HepG2 (cell line): ENCODE results near the gene POLR2H. TPM values are rescaled to one million over a fixed set of nuclear protein-coding genes. Genes with fewer than 3 reads are reported as not detected.

Experiments
- GMEB1 ChIP-seq: sonication (generic); formaldehyde crosslinking; IDR thresholded peaks from 2 replicates; pipeline ENCODE4 v1.5.1; 2020; ENCODE audit warnings: missing genetic modification reagents, mild to moderate bottlenecking, borderline replicate concordance
- HBP1 ChIP-seq: IDR thresholded peaks from 2 replicates; pipeline ENCODE4 v1.6.1; 2016; ENCODE audit warnings: low read depth, control low read depth
- HCFC1 ChIP-seq: fragments of 150-350 bp; IDR thresholded peaks from 2 replicates; pipeline ENCODE4 v1.6.1; 2014; ENCODE audit warnings: low read depth, low read length
- IRF2 ChIP-seq: IDR thresholded peaks from 2 replicates; pipeline ENCODE4 v1.6.1; 2018; ENCODE audit warnings: missing genetic modification reagents, missing compliant biosample characterization
- IRX3 ChIP-seq: sonication (generic); formaldehyde crosslinking; IDR thresholded peaks from 2 replicates; pipeline ENCODE4 v1.8.1; 2023; ENCODE audit warnings: mild to moderate bottlenecking, low read depth, missing genetic modification reagents, borderline replicate concordance
- JDP2 ChIP-seq: sonication (generic); formaldehyde crosslinking; IDR thresholded peaks from 2 replicates; pipeline ENCODE4 v1.8.1; 2022; ENCODE audit warnings: missing genetic modification reagents, borderline replicate concordance
- MEF2D ChIP-seq: sonication (generic); formaldehyde crosslinking; IDR thresholded peaks from 2 replicates; pipeline ENCODE4 v1.5.1; 2020; ENCODE audit warnings: mild to moderate bottlenecking, missing genetic modification reagents
- NRL ChIP-seq: sonication (generic); formaldehyde crosslinking; IDR thresholded peaks from 2 replicates; pipeline ENCODE4 v1.5.0; 2020; ENCODE audit warnings: missing genetic modification reagents, mild to moderate bottlenecking, moderate library complexity, borderline replicate concordance
- POLR2AphosphoS2 ChIP-seq: IDR thresholded peaks from 2 replicates; pipeline ENCODE4 v1.6.1; 2011; ENCODE audit warnings: low read depth, low read length, improper control_type of control experiment
- PPARG ChIP-seq: conservative IDR thresholded peaks from 2 replicates; pipeline ENCODE4 v1.6.1; 2016; ENCODE audit warnings: missing biosample characterization, missing genetic modification reagents
- SRSF4 ChIP-seq: fragments of 200-400 bp; formaldehyde crosslinking; IDR thresholded peaks from one replicate; pipeline ENCODE4 v1.6.1; 2018; ENCODE audit warnings: mild to moderate bottlenecking, low read depth, low read length, moderate library complexity; ENCODE audit not compliant: poor library complexity, severe bottlenecking
- YY1 ChIP-seq: IDR thresholded peaks from 2 replicates; pipeline ENCODE4 v1.6.1; 2011; ENCODE audit warnings: low read length, low read depth, moderate library complexity, mild to moderate bottlenecking; ENCODE audit not compliant: insufficient read depth, insufficient replicate concordance
- ZFP82 ChIP-seq: sonication (generic); formaldehyde crosslinking; IDR thresholded peaks from 2 replicates; pipeline ENCODE4 v1.5.1; 2020; ENCODE audit warnings: mild to moderate bottlenecking, missing genetic modification reagents, borderline replicate concordance
- ZGPAT ChIP-seq: IDR thresholded peaks from 2 replicates; pipeline ENCODE4 v1.6.1; 2016; ENCODE audit warnings: mild to moderate bottlenecking
- ZNF276 ChIP-seq: sonication (generic); formaldehyde crosslinking; IDR thresholded peaks from 2 replicates; pipeline ENCODE4 v1.4.0; 2020; ENCODE audit warnings: mild to moderate bottlenecking, low read depth, missing genetic modification reagents
- ZNF34 ChIP-seq: sonication (generic); formaldehyde crosslinking; IDR thresholded peaks from 2 replicates; pipeline ENCODE4 v1.4.0; 2020; ENCODE audit warnings: mild to moderate bottlenecking, missing genetic modification reagents, borderline replicate concordance
- ZNF570 ChIP-seq: sonication (generic); formaldehyde crosslinking; IDR thresholded peaks from 2 replicates; pipeline ENCODE4 v1.4.0; 2020; ENCODE audit warnings: mild to moderate bottlenecking, missing genetic modification reagents, borderline replicate concordance
- ZNF576 ChIP-seq: sonication (generic); formaldehyde crosslinking; IDR thresholded peaks from 2 replicates; pipeline ENCODE4 v1.4.0; 2020; ENCODE audit warnings: mild to moderate bottlenecking, missing genetic modification reagents
- ZNF792 ChIP-seq: IDR thresholded peaks from 2 replicates; pipeline ENCODE4 v1.6.1; 2016
- polyA plus RNA-seq, 8 experiments: library from polyadenylated mRNA; depleted of rRNA in 3 of 8; stranded (reverse) in 7 of 8; unstranded in 1 of 8; fragments of >200 nt; fragmentation: Illumina TruSeq in 4 of 8; extraction: Trizol in 4 of 8; gene quantifications; 2 replicates each; pipeline versions ENCODE4 v1.2.1 to v1.2.3, GENCODE V29; 2011 to 2016; ENCODE audit warnings: low read depth in 4 of 8, missing spikeins in 1 of 8, mixed read lengths in 1 of 8; ENCODE audit not compliant: insufficient read depth in 1 of 8
- total RNA-seq, 5 experiments: library from RNA; depleted of rRNA; stranded (reverse); fragments of >200 nt; fragmentation: Illumina TruSeq; extraction: Trizol; gene quantifications; 2 replicates each; pipeline ENCODE4 v1.2.3, GENCODE V29; 2016; ENCODE audit warnings: low read depth in 1 of 5

The POLR2H gene
- total and polyA plus RNA-seq, 2 of the 13 experiments (the other 11 are each of a cell fraction or from before 2014, with no cell fraction given) = 118 to 194 TPM

GRCh38 chr3:184335661-184336546 is 25.6 kb upstream of the POLR2H start (continued):
- TF ChIP-seq ZNF792 (CRISPR knock-in tag) = peak; percentile 30; the same call in 1 of the 2 replicates
- no peak for TF ChIP-seq JDP2 (CRISPR knock-in tag)
- TF ChIP-seq PPARG (CRISPR knock-in tag) = no peak
- peak; percentile 77; the same call in 1 of the 2 replicates for TF ChIP-seq HBP1 (CRISPR knock-in tag)
- TF ChIP-seq YY1 = no peak
- TF ChIP-seq ZGPAT = peak; percentile 83
- TF ChIP-seq IRF2 (CRISPR knock-in tag) = peak; percentile 23; the same call in 1 of the 2 replicates
- no peak for TF ChIP-seq HCFC1
- no peak for TF ChIP-seq SRSF4
- no peak for TF ChIP-seq ZNF576
- TF ChIP-seq NRL (CRISPR knock-in tag) = no peak; the same call in none of the 2 replicates
- peak; percentile 73; the same call in 1 of the 2 replicates for TF ChIP-seq ZFP82 (CRISPR knock-in tag)
- peak; percentile 36; the same call in 1 of the 2 replicates for TF ChIP-seq GMEB1
- 0 out of 2 replicates have a peak, but pooled peaks have one; percentile 21 for TF ChIP-seq ZNF276 (CRISPR knock-in tag)
- peak; percentile 40; the same call in 1 of the 2 replicates for TF ChIP-seq POLR2AphosphoS2
- TF ChIP-seq ZNF34 (CRISPR knock-in tag) = 0 out of 2 replicates have a peak, but pooled peaks have one; percentile 43
- peak; percentile 59 for TF ChIP-seq IRX3
- peak; percentile 16; the same call in 1 of the 2 replicates for TF ChIP-seq MEF2D (CRISPR knock-in tag)
- TF ChIP-seq ZNF570 = no peak
